ENCODE results near the gene TAGLN.

Gene TAGLN

GRCh38 chr11:117195258-117195657 is 3.9 kb upstream of the TAGLN start (continued):
- no peak for TF ChIP-seq TSHZ2 (CRISPR knock-in tag; IDR thresholded peaks at IDR 0.05)
- TF ChIP-seq ISL1 (CRISPR knock-in tag; IDR thresholded peaks at IDR 0.05): no peak
- no peak for TF ChIP-seq ZFP3 (CRISPR knock-in tag; IDR thresholded peaks at IDR 0.05)
- no peak for TF ChIP-seq CREB5 (CRISPR knock-in tag; IDR thresholded peaks at IDR 0.05; ENCODE audit: low read depth)
- TF ChIP-seq TCF4 (CRISPR knock-in tag; IDR thresholded peaks at IDR 0.05; ENCODE audit: borderline replicate concordance): no peak
- no peak for TF ChIP-seq ARNTL (CRISPR knock-in tag; IDR thresholded peaks at IDR 0.05; ENCODE audit: borderline replicate concordance, low read depth)
- no peak for TF ChIP-seq ESRRG (CRISPR knock-in tag; IDR thresholded peaks at IDR 0.05)
- no peak for TF ChIP-seq PPARA (CRISPR knock-in tag; IDR thresholded peaks at IDR 0.05; ENCODE audit: borderline replicate concordance)
- no peak for TF ChIP-seq ZNF70 (CRISPR knock-in tag; IDR thresholded peaks at IDR 0.05)

GRCh38 chr11:117195761-117196160 is 3.4 kb upstream of the TAGLN start:
- TF ChIP-seq OSR1 (CRISPR knock-in tag; IDR thresholded peaks at IDR 0.05) (no peak), ZFP3 (CRISPR knock-in tag; IDR thresholded peaks at IDR 0.05) (no peak), ZNF8 (CRISPR knock-in tag; IDR thresholded peaks at IDR 0.05) (no peak), PATZ1 (CRISPR knock-in tag; IDR thresholded peaks at IDR 0.05; ENCODE audit: borderline replicate concordance) (no peak), ZNF70 (CRISPR knock-in tag; IDR thresholded peaks at IDR 0.05) (no peak), ISL1 (CRISPR knock-in tag; IDR thresholded peaks at IDR 0.05) (no peak), TSHZ2 (CRISPR knock-in tag; IDR thresholded peaks at IDR 0.05) (no peak), ARNTL (CRISPR knock-in tag; IDR thresholded peaks at IDR 0.05; ENCODE audit: borderline replicate concordance, low read depth) (no peak), ZFP30 (CRISPR knock-in tag; IDR thresholded peaks at IDR 0.05) (no peak), SNAI2 (CRISPR knock-in tag; IDR thresholded peaks at IDR 0.05) (no peak), CSRNP3 (CRISPR knock-in tag; IDR thresholded peaks at IDR 0.05) (no peak), GLIS3 (CRISPR knock-in tag; IDR thresholded peaks at IDR 0.05) (no peak), PPARA (CRISPR knock-in tag; IDR thresholded peaks at IDR 0.05; ENCODE audit: borderline replicate concordance) (no peak)
- no peak for ATAC-seq

GRCh38 chr11:117197006-117197405 is 2.2 kb upstream of the TAGLN start:
- ATAC-seq: no peak
- TF ChIP-seq TOX (CRISPR knock-in tag; IDR thresholded peaks at IDR 0.05; ENCODE audit: borderline replicate concordance): no peak
- TF ChIP-seq PATZ1 (CRISPR knock-in tag; IDR thresholded peaks at IDR 0.05; ENCODE audit: borderline replicate concordance): no peak
- no peak for TF ChIP-seq ISL1 (CRISPR knock-in tag; IDR thresholded peaks at IDR 0.05)
- TF ChIP-seq ZFP30 (CRISPR knock-in tag; IDR thresholded peaks at IDR 0.05): no peak
- TF ChIP-seq CSRNP3 (CRISPR knock-in tag; IDR thresholded peaks at IDR 0.05): no peak
- TF ChIP-seq POU6F1 (CRISPR knock-in tag; IDR thresholded peaks at IDR 0.05; ENCODE audit: borderline replicate concordance, low read depth): no peak
- no peak for TF ChIP-seq ZNF8 (CRISPR knock-in tag; IDR thresholded peaks at IDR 0.05)
